Middle frontal gyrus (tissue), 1 donor: ENCODE results near the gene KRT14.
"Not testable (repeated sequence)": the region's sequence is repeated elsewhere in the genome, so short reads cannot be mapped to it uniquely, and the experiment has no call there.

Experiments
- DNase-seq: peaks from one replicate; pipeline ENCODE4 v3.0.0-alpha.2; 2015; ENCODE audit warnings: low spot score; ENCODE audit errors: extremely low spot score

The KRT14 gene

GRCh38 chr17:41623184-41623861, 36.6 kb upstream of the KRT14 start:
- DNase-seq: not testable (repeated sequence)

- DNase-seq: not testable (repeated sequence)
Observed at GRCh38 chr17:41622340-41623183, 35.9 kb upstream of the KRT14 start.

DNA sequence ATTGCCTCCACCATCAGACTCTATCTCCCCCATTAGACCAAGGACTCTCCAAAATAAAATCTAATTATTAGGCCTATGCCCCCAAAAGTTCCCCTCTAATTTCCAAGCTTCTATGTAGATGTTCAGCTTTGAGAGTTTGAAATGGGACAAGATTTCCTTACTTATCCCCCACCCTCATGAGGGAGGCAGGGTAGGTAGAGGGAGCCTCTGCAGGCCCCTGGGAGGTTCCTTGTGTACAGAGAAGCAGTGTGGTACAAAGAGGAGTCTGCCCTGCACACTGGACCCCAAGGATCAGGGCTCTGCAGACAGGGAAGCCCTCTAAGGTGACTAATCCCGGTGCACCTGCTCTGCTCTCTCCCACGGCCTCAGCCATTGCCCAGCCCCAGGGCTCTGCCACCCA, 35.2 kb upstream of the KRT14 start:
- no peak for DNase-seq

DNA sequence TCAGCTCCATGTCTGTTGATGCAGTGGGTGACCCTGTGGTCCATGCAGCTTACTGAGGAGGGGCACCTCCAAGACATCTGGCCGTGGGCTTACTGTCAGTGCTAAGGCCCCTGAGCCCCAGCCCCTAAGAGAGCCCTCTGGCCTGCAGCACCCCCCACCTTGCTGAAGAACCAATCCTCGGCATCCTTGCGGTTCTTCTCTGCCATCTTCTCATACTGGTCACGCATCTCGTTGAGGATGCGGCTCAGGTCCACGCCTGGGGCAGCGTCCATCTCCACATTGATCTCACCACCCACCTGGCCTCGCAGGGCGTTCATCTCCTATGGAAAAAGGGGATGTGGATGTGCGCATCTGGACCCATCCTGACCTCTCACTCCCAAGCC, 34.7 kb upstream of the KRT14 start:
- DNase-seq: not testable (repeated sequence)

- no peak for DNase-seq
Observed at GRCh38 chr17:41620583-41621434, 34.1 kb upstream of the KRT14 start.

GRCh38 chr17:41619927-41620582, 33.4 kb upstream of the KRT14 start:
- DNase-seq: not testable (repeated sequence)

GRCh38 chr17:41619036-41619926, 32.6 kb upstream of the KRT14 start:
- DNase-seq: no peak

DNA sequence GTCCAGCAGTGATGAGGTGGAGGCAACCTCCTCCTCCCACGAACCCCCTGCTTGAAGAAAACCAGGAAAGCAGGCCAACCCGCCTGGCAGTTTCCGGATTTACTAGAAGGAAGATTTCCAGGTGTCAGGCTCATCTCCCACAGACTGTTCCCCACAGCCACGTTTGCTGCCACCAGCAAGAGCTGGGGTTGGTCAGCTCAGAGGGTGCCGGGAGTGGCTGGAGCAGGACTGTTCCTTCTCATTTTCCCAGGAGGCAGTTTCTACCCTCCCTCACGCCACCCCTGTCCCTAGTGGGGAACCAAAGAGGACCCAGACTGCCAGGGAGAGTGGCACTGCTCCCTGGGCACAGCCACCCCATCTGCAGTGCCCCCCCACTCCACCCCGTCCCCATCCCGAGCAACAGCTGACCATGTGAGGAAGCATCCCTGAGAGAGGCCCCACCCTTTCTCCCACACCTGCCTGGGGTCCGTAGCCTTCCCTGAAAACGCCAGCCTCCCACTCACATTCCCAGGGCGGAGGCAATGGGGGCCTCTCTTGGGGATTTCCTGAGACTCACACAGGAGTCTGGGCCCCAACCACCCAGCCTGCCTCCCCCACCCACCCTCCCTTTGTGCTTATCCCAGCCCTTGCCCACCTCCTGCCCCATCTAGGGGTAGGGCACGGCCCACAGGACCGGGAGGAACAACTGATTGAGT, 31.8 kb upstream of the KRT14 start:
- no peak for DNase-seq

- DNase-seq: no peak
Observed at GRCh38 chr17:41617698-41618097, 31.0 kb upstream of the KRT14 start.

- no peak for DNase-seq
Observed at GRCh38 chr17:41617136-41617535, 30.4 kb upstream of the KRT14 start.

DNA sequence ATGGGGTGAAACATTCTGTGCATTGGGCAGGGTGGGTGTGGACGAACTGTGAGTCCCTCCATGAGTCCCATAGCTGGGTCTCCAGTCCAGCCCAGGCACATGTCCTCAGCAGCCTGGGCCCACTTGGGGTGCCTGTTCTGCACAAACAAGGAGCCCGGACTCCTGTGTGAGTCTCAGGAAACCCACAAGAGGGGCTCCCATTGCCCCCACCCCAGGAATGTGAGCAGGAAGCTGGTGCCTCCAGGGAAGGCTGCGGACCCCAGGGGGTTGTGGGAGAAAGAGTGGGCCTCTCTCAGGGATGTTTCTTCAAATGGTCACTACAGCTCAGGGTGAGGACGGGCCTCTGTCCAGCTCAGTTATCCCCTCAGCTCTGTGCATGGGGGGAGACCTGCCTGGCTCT, 29.8 kb upstream of the KRT14 start:
- DNase-seq: not testable (repeated sequence)

DNA sequence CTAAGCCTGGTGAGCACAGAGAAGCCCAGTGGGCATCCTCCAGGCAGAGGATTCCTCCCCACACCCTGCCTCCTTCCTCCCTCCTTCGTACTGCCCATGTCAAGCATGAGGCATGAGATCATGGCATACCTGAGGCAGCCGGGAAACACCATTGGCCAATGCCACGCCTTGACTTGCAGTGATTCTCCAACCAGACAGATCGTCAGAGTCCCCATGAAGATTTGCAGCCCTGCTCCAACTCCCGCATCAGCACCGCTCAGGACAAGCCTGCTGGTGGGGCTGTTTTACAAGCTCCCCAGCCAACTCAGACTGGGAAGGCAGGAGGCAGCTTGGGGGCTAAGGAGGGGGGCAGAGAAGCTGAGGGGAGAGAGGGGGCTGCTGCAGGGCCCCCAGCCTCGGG, 28.8 kb upstream of the KRT14 start:
- DNase-seq: no peak

DNA sequence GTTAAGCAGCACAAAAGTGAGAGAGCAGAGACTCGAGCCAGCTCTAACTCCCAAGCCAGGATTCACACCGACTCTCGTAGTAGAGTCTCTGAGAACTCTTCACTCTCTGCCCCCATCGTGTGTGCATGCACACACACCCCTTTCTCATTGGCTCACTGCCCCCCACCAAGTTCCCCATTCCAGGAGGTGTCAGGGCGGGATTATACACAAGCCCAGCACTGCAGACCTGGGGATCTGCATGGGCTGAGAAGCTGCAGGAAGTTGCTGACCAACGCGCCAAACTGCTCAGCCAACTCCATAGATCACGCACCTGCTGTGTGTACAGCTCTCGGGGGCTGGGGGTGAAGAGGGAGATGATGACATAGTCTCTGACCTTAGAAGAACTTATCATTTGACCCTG, 28.1 kb upstream of the KRT14 start:
- not testable (repeated sequence) for DNase-seq

DNA sequence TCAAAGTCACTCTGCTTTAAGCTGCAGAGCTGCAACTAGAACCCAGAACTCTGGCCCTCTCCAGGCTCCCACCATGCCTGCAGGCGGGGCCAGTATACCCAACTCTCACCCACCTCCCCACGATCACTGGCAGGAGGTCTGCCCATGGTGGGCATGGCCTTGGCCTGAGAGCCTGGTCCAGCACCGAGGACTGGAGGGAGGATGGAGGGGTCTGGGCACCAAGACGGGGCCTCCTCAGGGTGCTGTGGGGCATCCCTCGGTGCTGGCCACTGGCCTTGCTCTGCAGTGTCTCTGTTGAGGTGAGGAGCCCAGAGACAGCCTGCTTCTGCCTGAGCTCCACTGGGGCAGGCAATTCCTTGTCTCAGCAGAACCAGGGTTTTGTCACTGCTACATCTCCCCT, 27.4 kb upstream of the KRT14 start:
- DNase-seq: no peak

DNA sequence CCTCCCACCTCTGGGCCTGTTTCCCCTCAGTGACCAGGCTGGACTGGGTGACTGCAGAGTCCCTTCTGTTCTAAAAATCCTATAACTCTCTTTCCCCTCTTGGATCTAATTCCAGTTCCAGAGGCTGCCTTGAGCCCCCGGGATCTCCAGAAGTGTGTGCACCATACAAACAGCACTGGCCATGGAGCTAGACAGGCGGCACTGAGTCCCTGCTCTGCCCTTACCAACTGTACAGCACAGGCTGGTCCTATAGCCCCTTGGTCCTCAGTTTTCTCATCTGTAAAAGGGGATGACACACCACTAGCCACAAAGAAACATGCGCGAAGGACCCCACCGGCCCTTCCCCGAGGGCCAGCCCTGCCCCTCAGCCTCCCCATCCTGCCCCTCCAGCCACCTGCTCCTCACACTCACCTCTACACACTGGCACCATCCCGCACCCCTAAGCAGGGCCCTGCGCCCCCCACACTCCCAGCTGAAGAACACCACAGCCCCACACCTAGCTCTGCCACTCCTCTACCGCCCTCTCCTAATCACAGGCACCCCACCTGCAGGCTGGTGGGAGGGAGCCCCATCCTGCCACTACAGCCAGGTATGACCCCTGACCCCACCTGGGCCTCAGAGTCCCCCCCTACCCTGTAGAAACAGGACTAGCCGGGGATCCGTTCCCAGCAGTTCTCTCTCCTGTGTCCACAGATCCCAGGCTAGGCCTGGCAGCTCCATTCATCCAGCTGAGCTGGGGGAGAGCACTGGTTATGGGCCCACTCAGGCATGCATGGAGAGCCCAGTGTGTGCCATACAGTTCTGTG, 26.8 kb upstream of the KRT14 start:
- no peak for DNase-seq

DNA sequence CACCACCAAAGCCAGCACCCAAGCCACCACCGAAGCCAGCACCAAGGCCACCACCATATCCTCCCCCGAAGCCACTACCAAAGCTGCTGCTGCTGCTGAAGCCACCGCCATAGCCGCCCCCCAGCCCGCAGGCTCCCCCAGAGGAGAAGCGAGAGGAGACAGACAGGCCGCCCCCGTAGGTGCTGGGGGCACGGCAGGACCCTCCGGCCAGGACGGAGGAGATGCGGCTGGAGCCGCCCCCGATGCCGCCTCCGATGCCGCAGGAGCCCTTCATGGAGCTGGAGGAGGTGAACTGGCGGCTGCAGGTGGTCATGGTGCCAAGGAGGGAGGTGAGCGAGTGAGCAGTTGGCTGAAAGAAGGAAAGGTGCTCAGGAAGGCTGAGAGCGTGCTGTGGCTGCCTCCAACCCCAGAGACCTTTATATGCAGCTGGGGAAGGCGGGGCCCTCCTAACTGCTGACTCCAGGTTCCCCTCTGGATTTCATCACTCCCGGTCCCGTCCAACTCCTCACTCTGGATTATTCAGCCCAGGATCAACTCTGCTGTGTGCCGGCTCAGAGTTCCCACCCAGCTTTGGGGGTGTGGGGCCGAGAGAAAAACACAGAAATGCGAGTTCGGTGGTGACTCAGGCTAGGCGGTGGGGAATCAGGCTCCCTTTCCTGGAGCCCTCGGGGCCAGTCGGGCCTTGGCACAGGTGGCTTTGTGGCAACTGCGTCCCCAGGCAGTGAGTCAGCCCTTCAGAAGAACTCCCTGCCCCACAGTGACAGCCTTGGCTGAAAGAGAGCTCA, 25.9 kb upstream of the KRT14 start, which contains the start of gene KRT16:
Gene KRT16 (minus strand): TSS at position 392 of the 785 bp plus-strand sequence. CDS start 79 bp downstream, at position 313.
- not testable (repeated sequence) for DNase-seq

DNA sequence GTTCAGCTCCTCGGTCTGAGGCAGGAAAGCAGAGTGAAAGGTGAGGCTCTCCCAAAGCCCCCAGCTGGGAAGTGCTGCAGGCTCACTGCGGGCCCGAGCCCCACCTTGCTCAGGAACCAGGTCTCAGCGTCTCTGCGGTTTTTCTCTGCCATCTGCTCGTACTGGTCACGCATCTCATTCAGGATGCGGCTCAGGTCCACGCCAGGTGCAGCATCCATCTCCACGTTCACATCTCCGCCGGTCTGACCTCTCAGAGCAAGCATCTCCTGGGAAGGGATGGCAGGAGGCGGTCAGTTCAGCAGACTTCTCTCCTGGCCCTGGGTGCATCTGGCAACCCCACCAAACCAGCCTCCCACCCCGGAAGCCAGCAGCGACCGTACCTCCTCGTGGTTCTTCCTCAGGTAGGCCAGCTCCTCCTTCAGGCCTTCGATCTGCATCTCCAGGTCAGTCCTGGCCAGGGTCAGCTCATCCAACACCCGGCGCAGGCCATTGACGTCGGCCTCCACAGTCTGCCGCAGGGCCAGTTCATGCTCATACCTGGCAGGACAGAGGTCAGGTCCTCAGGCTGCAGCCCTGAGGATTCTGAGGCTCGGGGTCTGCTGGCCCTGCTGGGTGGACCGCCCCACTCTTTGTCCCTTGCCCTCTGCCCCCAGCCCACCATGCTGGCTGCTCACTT, 24.4 kb upstream of the KRT14 start:
- no peak for DNase-seq
